Measurements from ENCODE around the gene TBX1. TPM values are rescaled to one million over a fixed set of nuclear protein-coding genes. Genes with fewer than 3 reads are reported as not detected.

Gene TBX1
- polyA plus RNA-seq, 3 donors, result not detected

DNA sequence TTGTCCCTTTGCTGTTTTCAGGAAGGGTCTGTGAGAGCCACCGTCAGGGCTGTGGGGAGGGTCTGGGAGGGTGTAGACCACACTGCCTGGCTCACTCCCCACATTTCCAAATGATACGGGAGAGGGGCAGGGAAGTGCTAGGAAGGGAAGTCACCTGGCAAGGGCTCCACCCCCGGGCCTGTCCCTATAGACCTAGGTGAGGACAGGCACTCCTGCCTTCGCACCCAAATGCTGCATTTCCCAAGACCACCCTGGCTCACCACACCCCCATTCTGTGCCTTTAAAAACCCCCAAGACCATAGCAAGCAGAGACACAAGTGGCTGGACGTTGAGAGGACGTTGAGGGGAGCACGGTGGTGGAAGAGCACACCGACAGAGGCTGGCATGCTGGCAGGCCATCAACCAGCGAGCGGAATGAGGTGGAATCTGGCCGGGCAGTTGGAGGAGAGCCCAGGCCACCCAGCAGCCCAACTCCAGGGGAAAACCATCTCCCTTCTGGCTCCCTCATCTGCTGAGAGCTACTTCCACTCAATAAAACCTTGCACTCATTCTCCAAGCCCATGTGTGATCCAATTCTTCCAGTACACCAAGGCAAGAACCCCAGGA is 48.4 kb downstream of the TBX1 start:
- Histone ChIP-seq H2AFZ (ENCODE audit: insufficient read depth, low read depth, low read length, poor library complexity, severe bottlenecking) (no peak overlapping the region), H3K79me2 (ENCODE audit: insufficient read depth, low read length) (no peaks in the 10 kb centered on the region), H3K9ac (ENCODE audit: insufficient read depth, low read length, poor library complexity, severe bottlenecking) (no peak overlapping the region), H3K27ac (ENCODE audit: low read depth in 1 of 2, low read length in 2 of 2) (no peak overlapping the region), H3K4me1 (ENCODE audit: control insufficient read depth in 1 of 2, insufficient read depth in 2 of 2, low read length in 2 of 2) (no peaks in the 10 kb centered on the region), H3K36me3 (replicated peaks in 1 of 2; ENCODE audit: control insufficient read depth in 1 of 2, insufficient read depth in 2 of 2, low read length in 2 of 2) (no peaks in the 10 kb centered on the region), H4K20me1 (ENCODE audit: insufficient read depth, low read length) (no peaks in the 10 kb centered on the region), H3K9me3 (replicated peaks in 1 of 2; ENCODE audit: control insufficient read depth in 1 of 2, insufficient read depth in 1 of 2, low read length in 2 of 2) (no peaks in the 10 kb centered on the region), H3K4me3 (replicated peaks in 1 of 3; ENCODE audit: low read depth in 2 of 3, low read length in 3 of 3) (no peak overlapping the region), H3K4me2 (replicated peaks; ENCODE audit: extremely low read depth, low read length, poor library complexity, severe bottlenecking) (no peak overlapping the region), H3K27me3 (ENCODE audit: control insufficient read depth in 2 of 2, insufficient read depth in 2 of 2, low read length in 2 of 2) (no peaks in the 10 kb centered on the region)
- DNase-seq, result no peak
- H3K9me3 Mint-ChIP-seq, result peaks cover 0 to 4% (median 0%) of the 10 kb centered on the region in 7 donors
- H3K27ac Mint-ChIP-seq, result no peak overlapping the region
- H3K4me1 Mint-ChIP-seq, result no peaks in the 10 kb centered on the region
- WGBS (ENCODE audit: insufficient coverage), result 91% methylated on average over 9 of the region's 11 CpGs
- intact Hi-C loops (cut with micrococcal nuclease), result no loop called here
- TF ChIP-seq, protein P1, sequence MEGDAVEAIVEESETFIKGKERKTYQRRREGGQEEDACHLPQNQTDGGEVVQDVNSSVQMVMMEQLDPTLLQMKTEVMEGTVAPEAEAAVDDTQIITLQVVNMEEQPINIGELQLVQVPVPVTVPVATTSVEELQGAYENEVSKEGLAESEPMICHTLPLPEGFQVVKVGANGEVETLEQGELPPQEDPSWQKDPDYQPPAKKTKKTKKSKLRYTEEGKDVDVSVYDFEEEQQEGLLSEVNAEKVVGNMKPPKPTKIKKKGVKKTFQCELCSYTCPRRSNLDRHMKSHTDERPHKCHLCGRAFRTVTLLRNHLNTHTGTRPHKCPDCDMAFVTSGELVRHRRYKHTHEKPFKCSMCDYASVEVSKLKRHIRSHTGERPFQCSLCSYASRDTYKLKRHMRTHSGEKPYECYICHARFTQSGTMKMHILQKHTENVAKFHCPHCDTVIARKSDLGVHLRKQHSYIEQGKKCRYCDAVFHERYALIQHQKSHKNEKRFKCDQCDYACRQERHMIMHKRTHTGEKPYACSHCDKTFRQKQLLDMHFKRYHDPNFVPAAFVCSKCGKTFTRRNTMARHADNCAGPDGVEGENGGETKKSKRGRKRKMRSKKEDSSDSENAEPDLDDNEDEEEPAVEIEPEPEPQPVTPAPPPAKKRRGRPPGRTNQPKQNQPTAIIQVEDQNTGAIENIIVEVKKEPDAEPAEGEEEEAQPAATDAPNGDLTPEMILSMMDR (IDR thresholded peaks at IDR 0.05), result no peak
- H3K27me3 Mint-ChIP-seq (ENCODE audit: low read depth in 3 of 3), result peaks cover 0 to 4% (median 0%) of the 10 kb centered on the region in 3 donors
- no peaks in the 10 kb centered on the region for H3K36me3 Mint-ChIP-seq
- H3K4me3 Mint-ChIP-seq, result no peak overlapping the region

DNA sequence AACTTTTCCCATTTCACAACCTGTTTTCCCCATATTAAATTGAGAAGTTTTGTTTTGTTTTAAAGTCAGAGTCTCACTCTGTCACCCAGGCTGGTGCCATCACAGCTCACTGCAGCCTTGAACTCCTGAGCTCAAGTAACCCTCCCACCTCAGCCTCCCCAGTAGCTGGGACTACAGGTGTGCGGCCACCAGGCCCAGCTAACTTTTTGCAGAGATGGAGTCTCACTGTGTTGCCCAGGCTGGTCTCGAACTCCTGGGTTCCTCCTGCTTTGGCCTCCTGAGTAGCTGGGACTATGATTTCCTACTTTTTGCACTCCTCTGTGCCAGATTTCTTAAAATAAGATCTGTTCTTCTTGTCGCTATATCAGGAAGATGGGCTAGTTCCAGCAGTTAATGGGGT is 49.2 kb downstream of the TBX1 start:
- H3K27me3 Mint-ChIP-seq (ENCODE audit: low read depth in 3 of 3), result peaks cover 0 to 4% (median 0%) of the 10 kb centered on the region in 3 donors
- no peak overlapping the region for H3K9ac ChIP-seq (ENCODE audit: insufficient read depth, low read length, poor library complexity, severe bottlenecking)
- H3K9me3 Mint-ChIP-seq, result peaks cover 0 to 4% (median 0%) of the 10 kb centered on the region in 7 donors
- no peak overlapping the region for H3K4me3 ChIP-seq (replicated peaks in 1 of 3; ENCODE audit: low read depth in 2 of 3, low read length in 3 of 3)
- H3K79me2 ChIP-seq (ENCODE audit: insufficient read depth, low read length), result no peaks in the 10 kb centered on the region
- no peaks in the 10 kb centered on the region for H4K20me1 ChIP-seq (ENCODE audit: insufficient read depth, low read length)
- H3K4me2 ChIP-seq (replicated peaks; ENCODE audit: extremely low read depth, low read length, poor library complexity, severe bottlenecking), result no peak overlapping the region
- no peaks in the 10 kb centered on the region for H3K27me3 ChIP-seq (ENCODE audit: control insufficient read depth in 2 of 2, insufficient read depth in 2 of 2, low read length in 2 of 2)
- no peak overlapping the region for H2AFZ ChIP-seq (ENCODE audit: insufficient read depth, low read depth, low read length, poor library complexity, severe bottlenecking)
- intact Hi-C loops (cut with micrococcal nuclease), result no loop called here
- no peaks in the 10 kb centered on the region for H3K4me1 ChIP-seq (ENCODE audit: control insufficient read depth in 1 of 2, insufficient read depth in 2 of 2, low read length in 2 of 2)
- TF ChIP-seq, protein P1 (IDR thresholded peaks at IDR 0.05), result no peak
- no peaks in the 10 kb centered on the region for H3K36me3 Mint-ChIP-seq
- H3K4me1 Mint-ChIP-seq, result no peaks in the 10 kb centered on the region
- no peak overlapping the region for H3K27ac Mint-ChIP-seq
- DNase-seq, result no peak
- WGBS (ENCODE audit: insufficient coverage), result 96% methylated on average over 2 of the region's 3 CpGs
- H3K27ac ChIP-seq (ENCODE audit: low read depth in 1 of 2, low read length in 2 of 2), result no peak overlapping the region
- no peaks in the 10 kb centered on the region for H3K36me3 ChIP-seq (replicated peaks in 1 of 2; ENCODE audit: control insufficient read depth in 1 of 2, insufficient read depth in 2 of 2, low read length in 2 of 2)
- H3K4me3 Mint-ChIP-seq, result no peak overlapping the region
- no peaks in the 10 kb centered on the region for H3K9me3 ChIP-seq (replicated peaks in 1 of 2; ENCODE audit: control insufficient read depth in 1 of 2, insufficient read depth in 1 of 2, low read length in 2 of 2)

Data from CD14-positive monocyte (primary cell).